HL-60 (cell line): Measurements from ENCODE around the gene VN1R5.

Experiments used
- DNase-seq, 2 experiments: peaks; one replicate each; pipeline ENCODE4 v3.0.0-alpha.2; 2010 to 2020; ENCODE audit warnings: low read depth in 1 of 2, low spot score in 1 of 2
- H3K27ac ChIP-seq: fragments of 250-450 bp; sonication (Bioruptor Pico); replicated peaks from 2 replicates; pipeline ENCODE4 v1.5.1; 2020; ENCODE audit warnings: mild to moderate bottlenecking, moderate library complexity
- H3K27me3 ChIP-seq: fragments of 250-450 bp; sonication (Bioruptor Pico); 2 replicates; pipeline ENCODE4 v1.5.1; 2021; ENCODE audit warnings: mild to moderate bottlenecking, moderate library complexity; ENCODE audit not compliant: insufficient read depth, poor library complexity, severe bottlenecking
- H3K4me3 ChIP-seq: replicated peaks from 2 replicates; pipeline ENCODE4 v1.5.1; 2011; ENCODE audit warnings: mild to moderate bottlenecking, control low read depth, low read length; ENCODE audit not compliant: insufficient read depth
- GABPA ChIP-seq: IDR thresholded peaks from 2 replicates; pipeline ENCODE4 v1.6.1; 2012; ENCODE audit warnings: low read depth
- POLR2AphosphoS5 ChIP-seq: IDR thresholded peaks from 2 replicates; pipeline ENCODE4 v1.6.1; 2012; ENCODE audit warnings: low read depth
- SPI1 ChIP-seq: IDR thresholded peaks from 2 replicates; pipeline ENCODE4 v1.6.1; 2012; ENCODE audit warnings: low read depth, mild to moderate bottlenecking, borderline replicate concordance
- TF ChIP-seq, protein P1 (sequence below): IDR thresholded peaks from 2 replicates; pipeline ENCODE4 v1.6.1; 2012; ENCODE audit warnings: low read depth; ENCODE audit not compliant: insufficient replicate concordance
- TF ChIP-seq, protein P2 (sequence below): IDR thresholded peaks from one replicate; pipeline ENCODE4 v1.5.1; 2011; ENCODE audit warnings: low read length, control low read depth, inconsistent platforms; ENCODE audit not compliant: insufficient read depth

Gene VN1R5

DNA sequence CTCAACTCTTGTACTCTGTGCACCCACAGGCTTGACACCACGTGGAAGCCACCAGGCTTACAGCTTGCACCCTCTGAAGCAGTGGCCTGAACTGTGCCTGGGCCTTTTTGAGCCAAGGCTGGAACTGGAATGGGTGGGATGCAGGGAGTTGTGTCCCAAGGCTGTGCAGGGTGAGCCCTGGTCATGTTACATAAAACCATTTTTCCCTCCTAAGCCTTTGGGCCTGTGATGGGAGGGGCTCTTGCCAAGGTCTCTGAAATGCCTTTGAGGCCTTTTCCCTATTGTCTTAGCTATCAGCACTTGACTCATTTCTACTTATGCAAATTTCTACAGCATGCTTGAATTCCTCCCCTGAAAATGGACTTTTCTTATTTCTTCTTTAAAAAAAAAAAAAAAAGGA lies 14.1 kb downstream of the VN1R5 start:
- DNase-seq, result no peak
- Histone ChIP-seq H3K27me3 (no peaks in the 10 kb centered on the region), H3K4me3 (no peak overlapping the region), H3K27ac (no peak overlapping the region)
- TF ChIP-seq, protein P1, sequence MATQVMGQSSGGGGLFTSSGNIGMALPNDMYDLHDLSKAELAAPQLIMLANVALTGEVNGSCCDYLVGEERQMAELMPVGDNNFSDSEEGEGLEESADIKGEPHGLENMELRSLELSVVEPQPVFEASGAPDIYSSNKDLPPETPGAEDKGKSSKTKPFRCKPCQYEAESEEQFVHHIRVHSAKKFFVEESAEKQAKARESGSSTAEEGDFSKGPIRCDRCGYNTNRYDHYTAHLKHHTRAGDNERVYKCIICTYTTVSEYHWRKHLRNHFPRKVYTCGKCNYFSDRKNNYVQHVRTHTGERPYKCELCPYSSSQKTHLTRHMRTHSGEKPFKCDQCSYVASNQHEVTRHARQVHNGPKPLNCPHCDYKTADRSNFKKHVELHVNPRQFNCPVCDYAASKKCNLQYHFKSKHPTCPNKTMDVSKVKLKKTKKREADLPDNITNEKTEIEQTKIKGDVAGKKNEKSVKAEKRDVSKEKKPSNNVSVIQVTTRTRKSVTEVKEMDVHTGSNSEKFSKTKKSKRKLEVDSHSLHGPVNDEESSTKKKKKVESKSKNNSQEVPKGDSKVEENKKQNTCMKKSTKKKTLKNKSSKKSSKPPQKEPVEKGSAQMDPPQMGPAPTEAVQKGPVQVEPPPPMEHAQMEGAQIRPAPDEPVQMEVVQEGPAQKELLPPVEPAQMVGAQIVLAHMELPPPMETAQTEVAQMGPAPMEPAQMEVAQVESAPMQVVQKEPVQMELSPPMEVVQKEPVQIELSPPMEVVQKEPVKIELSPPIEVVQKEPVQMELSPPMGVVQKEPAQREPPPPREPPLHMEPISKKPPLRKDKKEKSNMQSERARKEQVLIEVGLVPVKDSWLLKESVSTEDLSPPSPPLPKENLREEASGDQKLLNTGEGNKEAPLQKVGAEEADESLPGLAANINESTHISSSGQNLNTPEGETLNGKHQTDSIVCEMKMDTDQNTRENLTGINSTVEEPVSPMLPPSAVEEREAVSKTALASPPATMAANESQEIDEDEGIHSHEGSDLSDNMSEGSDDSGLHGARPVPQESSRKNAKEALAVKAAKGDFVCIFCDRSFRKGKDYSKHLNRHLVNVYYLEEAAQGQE, result no peak
- TF ChIP-seq GABPA, result no peak
- no peak for TF ChIP-seq POLR2AphosphoS5
- TF ChIP-seq, protein P2, sequence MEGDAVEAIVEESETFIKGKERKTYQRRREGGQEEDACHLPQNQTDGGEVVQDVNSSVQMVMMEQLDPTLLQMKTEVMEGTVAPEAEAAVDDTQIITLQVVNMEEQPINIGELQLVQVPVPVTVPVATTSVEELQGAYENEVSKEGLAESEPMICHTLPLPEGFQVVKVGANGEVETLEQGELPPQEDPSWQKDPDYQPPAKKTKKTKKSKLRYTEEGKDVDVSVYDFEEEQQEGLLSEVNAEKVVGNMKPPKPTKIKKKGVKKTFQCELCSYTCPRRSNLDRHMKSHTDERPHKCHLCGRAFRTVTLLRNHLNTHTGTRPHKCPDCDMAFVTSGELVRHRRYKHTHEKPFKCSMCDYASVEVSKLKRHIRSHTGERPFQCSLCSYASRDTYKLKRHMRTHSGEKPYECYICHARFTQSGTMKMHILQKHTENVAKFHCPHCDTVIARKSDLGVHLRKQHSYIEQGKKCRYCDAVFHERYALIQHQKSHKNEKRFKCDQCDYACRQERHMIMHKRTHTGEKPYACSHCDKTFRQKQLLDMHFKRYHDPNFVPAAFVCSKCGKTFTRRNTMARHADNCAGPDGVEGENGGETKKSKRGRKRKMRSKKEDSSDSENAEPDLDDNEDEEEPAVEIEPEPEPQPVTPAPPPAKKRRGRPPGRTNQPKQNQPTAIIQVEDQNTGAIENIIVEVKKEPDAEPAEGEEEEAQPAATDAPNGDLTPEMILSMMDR, result no peak
- TF ChIP-seq SPI1, result no peak

DNA sequence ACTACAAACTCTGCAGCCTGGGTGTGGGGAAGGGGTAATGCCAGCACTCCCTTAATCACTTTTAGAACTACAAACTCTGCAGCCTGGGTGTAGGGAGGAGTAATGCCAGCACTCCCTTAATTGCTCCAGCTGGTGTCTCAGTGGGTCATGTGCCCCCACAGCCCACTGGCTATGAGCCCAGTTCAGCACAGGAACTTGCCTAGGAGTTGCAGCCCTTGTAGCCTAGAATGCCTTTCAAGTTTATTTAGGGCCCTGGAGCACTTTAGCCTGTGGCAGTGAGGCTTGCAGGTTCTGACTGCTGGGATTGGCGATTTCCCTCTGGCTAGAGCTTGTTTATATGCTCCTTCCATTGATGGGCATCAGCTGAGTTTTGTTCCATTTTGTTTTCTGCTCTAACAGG lies 17.1 kb downstream of the VN1R5 start:
- no peak for DNase-seq
- Histone ChIP-seq H3K27me3 (no peaks in the 10 kb centered on the region), H3K27ac (no peak overlapping the region), H3K4me3 (no peak overlapping the region)
- TF ChIP-seq, protein P2, result no peak
- TF ChIP-seq SPI1 (no peak), POLR2AphosphoS5 (no peak), GABPA (no peak)
- TF ChIP-seq, protein P1, result no peak

DNA sequence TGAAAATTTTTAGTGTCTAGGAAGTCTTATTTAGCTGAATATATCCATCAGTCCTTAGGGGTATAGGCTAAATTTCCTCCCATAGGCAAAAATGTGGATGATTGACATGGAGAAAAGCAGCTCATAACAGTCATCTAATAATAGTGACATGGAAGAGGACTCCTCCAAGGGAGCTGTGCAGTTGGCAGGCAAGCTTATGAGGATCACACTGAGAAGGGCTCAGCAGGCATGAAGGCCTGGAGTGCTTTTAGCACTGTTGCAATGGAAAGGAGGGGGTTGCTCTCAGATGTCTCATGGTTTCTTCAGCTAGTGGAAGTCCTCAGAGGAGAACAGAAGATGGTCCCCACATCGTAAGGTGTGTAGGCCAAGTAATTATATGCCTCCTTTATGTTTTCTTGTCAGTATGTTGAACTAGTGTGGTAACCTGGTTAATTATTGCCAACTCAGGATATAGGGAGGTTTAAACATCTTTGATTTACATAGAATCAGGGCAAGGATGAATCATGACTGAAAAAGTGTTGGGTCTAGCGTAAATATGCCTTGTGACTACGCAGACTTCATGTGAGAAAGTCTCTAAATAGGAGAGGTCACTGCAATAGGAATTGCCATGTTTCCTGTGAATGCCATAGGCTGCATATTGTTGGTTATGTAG lies 18.9 kb downstream of the VN1R5 start:
- no peak for DNase-seq
- no peak overlapping the region for H3K4me3 ChIP-seq
- TF ChIP-seq, protein P2, result no peak
- TF ChIP-seq SPI1 (no peak), GABPA (no peak), POLR2AphosphoS5 (no peak)
- TF ChIP-seq, protein P1, result no peak
- no peaks in the 10 kb centered on the region for H3K27me3 ChIP-seq
- no peak overlapping the region for H3K27ac ChIP-seq
